ENCODE measurements around the gene SGPL1.
A peak's percentile ranks its signal among the peaks of the same experiment; 100 is the strongest.

The SGPL1 gene

DNA sequence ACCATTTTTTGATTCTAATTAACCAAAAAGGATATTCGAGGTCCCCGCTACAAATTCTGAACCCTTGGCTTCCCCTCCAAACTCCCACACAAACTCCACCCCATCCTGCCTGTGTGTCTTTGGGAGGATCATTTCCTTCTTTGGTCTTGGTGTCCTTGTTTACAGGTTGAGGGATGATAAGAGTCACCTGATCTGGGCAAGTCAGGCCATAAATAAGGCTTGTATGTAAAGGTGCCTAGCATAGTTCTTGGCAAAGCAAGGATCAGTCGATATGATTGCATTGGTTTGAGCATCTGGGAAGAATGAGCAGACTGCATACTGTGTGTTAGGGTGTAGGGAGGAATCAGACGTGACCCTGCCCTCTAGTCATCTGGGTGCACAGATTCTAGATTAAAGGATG is 1.6 kb upstream of the SGPL1 start:
- DNase-seq = no peak

DNA sequence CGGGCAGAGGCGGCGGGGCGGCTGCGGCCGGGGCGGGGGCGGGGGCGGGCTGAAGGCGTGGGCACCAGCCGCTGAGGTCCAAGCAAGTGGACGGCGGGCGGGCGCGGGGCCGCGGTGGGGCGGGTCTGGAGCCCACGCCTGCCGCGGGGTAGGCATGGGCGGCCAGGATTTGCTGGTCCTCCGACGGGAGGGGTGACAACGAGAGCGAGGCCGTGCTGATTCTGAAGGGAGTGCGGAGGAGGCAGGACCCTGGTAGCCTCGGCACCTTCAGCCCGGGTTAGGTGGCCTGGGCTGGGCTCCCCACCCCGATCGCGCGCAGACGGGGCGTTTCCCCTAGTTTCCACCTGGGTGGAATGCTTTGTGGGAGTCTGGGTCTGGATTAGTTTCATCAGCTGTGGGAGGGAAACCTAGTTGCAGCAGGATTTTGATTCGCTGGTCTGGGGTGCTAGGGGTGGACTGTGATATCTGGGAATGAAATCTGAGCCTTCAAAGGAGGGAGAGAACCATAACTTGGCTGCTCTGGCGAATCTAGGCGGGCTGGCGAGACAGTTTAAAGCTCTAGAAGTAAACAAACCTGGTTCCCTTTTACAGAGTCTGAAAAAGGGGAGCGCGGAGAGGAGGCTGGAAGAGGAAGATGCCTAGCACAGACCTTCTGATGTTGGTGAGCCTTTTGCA is 609 bp downstream of the SGPL1 start:
- DNase-seq = peak; percentile 93

DNA sequence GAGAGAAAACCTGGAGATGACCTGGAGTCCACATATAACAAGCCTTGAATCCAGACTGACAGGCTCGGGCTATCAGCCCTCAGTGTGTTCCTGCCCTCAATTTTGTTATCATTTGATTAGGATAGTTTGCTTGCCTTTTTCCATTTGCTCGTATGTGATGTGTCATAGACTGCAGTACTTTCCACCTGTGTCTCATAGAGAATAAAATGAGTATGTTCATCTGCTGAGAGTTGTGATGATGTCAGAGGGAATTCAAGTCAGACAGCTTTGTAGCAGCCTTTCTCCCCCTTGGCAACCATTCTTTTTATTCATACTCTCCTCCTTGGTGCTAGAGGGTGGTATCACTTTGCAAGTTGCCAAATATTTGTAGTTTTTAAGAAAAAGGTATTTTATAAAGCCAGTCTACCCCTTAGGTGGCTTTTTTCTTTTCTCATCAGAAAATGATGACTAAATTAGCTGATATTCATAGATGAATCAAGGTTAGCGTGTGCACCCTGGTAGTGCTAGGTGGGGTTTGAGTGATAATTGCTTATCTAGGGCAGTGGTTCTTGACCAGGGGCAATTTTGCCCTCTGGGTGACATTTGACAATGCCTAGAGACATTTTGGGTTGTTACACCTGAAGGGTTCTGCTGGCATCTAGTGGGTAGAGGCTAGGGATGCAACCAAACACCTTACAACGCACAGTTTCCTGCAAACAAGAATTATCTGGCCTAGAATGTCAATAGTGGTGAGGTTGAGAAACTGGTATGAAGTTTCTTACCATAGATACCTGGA is 5.4 kb downstream of the SGPL1 start:
- DNase-seq = no peak

GRCh38 chr10:70822076-70822820 is 6.5 kb downstream of the SGPL1 start:
- DNase-seq = no peak

DNA sequence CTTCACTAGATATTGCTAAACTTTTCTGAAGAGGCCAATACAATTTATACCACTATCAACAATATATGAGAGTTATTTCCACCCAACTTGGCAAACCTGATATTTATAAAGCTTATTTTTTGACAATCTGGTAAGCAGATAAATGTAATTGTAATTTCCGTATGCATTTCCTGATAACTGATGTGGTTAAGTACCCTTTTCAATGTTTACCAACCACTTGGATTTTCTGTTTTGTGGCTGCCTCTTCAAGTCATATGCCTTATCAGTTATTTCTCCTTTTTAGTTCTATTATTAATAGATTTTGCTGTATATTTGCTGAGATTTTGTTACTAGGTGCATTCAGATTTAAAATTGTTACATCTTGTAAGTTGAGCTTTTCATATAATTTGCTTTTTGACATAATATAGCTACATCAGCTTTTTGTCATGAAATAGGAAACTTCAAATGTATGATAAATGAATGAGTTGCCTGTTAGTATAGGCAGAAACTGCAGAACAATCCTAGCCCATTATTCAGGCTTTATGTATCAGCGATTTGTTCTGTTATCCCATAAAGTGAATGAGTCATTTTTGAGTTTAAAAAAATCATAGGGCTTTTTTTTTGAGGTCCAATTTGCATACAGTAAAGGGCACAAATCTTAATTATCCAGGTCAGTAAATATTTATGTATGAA is 11.5 kb downstream of the SGPL1 start:
- peak; percentile 36 for DNase-seq

GRCh38 chr10:70828923-70829322 is 13.2 kb downstream of the SGPL1 start:
- DNase-seq = no peak

GRCh38 chr10:70829543-70829942 is 13.8 kb downstream of the SGPL1 start:
- no peak for DNase-seq

GRCh38 chr10:70830164-70830563 is 14.4 kb downstream of the SGPL1 start:
- peak; percentile 45 for DNase-seq

DNA sequence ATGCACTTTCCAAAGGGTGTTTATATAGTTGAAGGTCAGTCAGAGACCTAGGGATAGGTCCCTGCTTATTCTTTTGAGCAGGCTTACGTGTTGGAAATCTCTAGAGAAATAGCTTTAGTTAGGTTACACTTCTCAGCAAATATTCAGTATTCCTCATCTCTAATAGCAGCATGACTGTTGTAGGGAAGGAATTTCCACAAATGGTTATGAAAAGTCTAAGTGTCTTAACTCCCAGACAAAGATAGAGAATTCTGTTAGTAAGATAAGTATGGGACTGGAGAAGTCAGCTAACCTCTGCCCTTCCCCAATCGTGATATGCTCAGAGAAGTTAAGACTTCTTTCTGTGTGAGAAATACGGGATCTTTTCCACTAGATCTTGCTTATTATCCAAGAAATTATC is 16.5 kb downstream of the SGPL1 start:
- DNase-seq = peak; percentile 51

- peak; percentile 97 for DNase-seq
Measured at GRCh38 chr10:70832852-70833528, 17.2 kb downstream of the SGPL1 start.

DNA sequence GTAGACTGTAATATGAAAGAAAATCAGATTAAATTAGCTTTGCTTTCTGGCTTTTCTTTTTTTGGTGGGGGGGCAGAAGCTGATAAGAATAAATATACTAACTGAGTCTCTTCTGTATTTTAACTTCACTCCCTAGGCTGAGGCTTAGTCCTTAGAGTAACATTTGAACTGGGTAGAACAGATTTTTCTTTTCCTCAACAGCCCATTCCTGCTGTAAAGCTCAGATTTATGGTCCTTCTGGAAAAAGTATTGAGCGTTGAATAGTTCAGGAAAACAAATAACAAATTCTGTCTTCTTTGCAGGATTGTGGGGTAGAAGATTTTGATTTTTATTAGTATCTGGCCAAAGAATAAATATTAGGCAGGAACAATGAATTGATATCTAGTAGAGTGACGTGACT is 17.9 kb downstream of the SGPL1 start:
- no peak for DNase-seq

DNA sequence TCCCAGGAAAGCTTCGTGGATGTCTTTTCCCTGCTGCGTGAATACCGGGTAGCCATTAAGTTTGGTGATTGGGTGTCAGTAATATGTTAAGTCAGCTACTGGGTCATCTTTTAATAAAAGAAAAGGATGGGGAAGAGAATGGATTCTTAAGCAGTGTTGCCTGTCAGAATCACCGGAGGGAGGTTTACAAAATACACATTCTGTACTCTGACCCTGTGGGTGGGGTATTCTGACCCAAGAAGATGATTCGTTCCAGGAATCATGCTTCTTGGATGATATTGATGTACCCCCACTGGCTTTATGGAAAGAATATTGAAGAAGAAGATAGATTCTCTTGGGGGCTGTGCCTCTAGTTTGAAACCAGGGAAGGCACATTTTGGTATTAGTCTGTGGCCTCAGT is 18.3 kb downstream of the SGPL1 start:
- DNase-seq = peak; percentile 41

DNA sequence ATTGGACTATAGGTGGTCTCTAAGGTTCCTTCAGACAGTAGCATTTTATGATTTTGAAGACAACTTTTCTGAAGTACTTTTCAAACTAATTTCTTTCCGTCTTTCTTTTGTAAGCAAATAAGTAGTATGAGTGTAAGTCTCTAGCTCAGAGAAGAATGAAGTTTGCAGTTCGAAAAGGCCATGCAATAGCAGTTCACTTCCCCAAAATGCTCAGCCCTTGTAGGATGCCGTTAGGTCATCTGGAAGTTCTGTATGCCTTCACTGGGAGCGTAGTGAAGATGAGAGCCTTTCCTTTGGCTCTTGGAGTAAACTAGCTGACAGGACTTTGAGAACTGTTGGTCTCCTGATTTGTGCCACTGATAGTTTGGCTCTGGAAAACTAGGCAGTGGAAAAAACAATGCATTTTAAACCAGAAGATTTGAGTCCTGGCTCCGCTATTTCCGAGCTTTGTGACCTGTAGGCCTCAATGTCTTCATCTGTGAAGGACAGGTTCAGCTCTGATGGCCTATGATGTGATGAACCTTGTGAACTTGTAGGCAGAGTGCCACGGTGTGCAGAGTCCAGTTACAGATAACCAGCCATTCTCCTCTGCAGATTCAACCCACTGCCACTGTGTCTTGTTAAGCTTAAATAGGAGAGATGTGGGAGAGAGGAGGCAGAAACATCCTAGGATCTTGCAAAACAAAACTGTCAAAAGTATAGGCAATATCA is 18.8 kb downstream of the SGPL1 start:
- no peak for DNase-seq

DNA sequence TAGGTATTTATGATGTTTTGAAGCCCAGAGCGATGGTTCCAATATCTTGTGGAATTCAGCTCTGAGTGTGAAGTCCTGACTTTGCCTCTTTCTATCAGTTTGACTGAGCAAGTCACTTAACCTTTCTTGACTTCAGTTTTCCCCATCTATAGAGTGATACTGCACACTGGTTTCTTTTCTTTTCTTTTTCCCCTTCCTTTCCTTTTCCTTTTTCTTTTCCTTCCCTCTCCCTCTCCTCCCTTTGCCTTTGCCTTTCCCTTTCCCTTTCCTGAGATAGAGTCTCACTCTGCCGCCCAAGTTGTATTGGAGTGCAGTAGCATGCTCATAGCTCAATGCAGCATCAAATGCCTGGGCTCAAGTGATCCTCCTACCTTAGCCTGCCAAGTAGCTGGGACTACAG is 20.6 kb downstream of the SGPL1 start:
- no peak for DNase-seq

- no peak for DNase-seq
Measured at GRCh38 chr10:70837660-70838059, 21.9 kb downstream of the SGPL1 start.

- DNase-seq = no peak
Measured at GRCh38 chr10:70838270-70838805, 22.6 kb downstream of the SGPL1 start.

- no peak for DNase-seq
Measured at GRCh38 chr10:70840836-70841235, 25.1 kb downstream of the SGPL1 start.

DNA sequence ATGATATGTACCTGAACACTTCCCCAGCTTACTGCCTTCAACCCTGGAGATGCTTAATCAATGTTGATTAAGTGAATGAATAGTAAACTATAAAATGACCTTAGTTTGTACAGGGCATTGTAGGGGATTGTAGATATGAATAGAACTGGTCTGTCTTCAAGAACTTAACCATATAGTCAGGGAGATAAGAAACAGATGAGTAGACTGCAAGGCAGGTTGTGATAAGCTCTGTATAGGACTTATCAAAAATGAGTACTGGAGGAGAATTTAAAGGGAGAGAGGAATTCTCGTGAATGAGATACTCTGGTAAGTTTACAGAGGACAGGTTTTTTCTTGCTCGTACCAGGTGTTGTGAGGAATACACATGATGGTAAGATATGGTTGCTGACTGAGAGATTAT is 27.6 kb downstream of the SGPL1 start:
- no peak for DNase-seq

- no peak for DNase-seq
Measured at GRCh38 chr10:70843776-70844489, 28.2 kb downstream of the SGPL1 start.

DNA sequence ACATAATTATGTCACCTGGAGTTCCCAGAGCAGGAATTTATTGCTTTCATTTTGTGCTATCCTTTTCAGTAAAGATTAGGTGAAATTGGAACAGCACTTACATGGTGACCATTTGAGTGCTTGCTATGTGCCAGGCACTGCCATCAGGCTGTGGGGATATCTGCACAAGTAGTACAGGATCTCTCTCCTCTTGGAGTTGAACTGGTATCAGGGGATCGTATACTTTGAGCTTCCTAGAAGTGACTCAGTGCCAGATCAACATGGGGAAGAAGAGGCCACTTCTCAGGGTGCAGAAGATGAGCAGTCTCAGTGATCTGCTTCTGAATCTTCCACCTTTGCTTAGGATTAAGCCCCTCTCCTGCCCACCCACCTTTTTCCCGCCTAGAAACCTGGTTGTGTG is 29.5 kb downstream of the SGPL1 start:
- DNase-seq = no peak

GRCh38 chr10:70845816-70846215 is 30.1 kb downstream of the SGPL1 start:
- DNase-seq = no peak
